HG03064 (cell line): ENCODE results near the gene SETD1B.
"Not testable (repeated sequence)": the region's sequence is repeated elsewhere in the genome, so short reads cannot be mapped to it uniquely, and the experiment has no call there.

Experiments used
- ATAC-seq: cut with Tn5 transposase; IDR thresholded peaks from one replicate; pipeline ENCODE4 v1.9.1; 2021; ENCODE audit warnings: low read depth; ENCODE audit not compliant: unreplicated experiment

Gene SETD1B

DNA sequence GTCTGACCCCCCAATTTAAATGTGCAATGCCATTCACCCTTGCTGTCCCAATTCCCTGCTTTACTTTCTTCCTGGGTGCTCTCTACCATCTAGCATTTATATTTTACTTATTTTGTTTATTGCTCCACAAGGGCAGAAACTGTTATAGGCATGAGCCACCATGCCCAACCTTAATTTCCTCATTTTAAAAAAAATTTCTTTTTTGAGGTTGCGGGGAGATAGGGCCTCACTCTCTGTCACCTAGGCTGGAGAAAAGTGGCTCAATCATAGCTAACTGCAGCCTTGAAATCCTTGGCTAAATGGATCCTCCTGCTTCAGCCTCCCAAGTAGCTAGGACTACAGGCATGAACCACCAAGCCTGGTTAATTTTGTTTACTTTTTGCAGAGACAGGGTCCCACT, 41.9 kb downstream of the SETD1B start:
- ATAC-seq, result no peak

DNA sequence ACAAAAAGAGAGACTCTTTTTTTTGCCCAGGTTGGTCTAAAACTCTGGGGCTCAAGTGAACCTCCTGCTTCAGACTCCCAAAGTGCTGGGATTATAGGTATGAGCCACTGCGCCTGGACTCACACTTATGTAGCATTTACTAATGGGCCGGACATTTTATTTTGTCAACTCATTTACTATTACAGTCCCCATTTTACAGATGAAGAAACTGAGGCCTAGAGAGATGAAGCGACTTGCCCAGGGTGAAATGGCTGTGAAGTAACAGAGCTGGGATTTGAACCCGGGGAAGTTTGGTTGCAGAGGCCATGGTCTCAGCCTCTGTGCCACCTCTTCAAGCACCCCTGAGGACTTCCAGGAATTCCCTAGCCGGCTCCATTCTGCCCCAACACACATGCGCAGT, 45.4 kb downstream of the SETD1B start:
- no peak for ATAC-seq

DNA sequence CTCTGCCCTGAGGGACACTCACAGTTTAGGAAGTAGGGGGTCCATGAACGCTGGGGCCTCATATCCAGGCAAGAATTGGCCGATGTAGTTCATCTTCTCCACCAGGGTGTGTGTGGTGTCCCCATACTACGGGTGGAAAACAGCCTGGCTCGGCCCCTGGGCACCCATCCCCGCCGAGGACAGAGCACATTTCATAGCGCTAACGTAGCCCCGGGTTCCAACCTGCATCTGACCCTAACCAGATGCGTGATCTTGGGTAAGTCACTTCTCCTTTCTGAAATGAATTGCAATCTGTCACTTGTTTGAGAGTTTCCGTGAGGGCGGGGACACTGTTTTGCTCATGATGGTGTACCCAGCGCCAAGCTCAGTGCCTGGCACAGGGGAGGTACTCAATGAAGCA, 45.9 kb downstream of the SETD1B start:
- ATAC-seq, result no peak

DNA sequence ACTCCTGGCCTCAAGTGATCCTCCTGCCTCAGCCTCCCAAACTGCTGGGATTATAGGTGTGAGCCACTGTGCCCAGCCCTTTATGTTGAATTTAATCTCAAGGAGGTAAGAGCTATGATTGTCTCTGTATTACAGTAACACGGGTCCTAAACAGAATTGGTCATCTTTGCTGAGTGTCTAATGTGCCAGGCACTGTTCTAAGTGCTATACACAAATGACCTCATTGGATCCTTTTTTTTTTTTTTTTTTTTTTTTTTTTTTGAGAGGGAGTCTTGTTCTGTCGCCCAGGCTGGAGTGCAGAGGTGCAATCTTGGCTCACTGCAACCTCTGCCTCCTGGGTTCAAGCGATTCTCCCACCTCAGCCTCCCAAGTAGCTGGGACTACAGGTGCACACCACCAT, 48.6 kb downstream of the SETD1B start:
- ATAC-seq, result not testable (repeated sequence)

DNA sequence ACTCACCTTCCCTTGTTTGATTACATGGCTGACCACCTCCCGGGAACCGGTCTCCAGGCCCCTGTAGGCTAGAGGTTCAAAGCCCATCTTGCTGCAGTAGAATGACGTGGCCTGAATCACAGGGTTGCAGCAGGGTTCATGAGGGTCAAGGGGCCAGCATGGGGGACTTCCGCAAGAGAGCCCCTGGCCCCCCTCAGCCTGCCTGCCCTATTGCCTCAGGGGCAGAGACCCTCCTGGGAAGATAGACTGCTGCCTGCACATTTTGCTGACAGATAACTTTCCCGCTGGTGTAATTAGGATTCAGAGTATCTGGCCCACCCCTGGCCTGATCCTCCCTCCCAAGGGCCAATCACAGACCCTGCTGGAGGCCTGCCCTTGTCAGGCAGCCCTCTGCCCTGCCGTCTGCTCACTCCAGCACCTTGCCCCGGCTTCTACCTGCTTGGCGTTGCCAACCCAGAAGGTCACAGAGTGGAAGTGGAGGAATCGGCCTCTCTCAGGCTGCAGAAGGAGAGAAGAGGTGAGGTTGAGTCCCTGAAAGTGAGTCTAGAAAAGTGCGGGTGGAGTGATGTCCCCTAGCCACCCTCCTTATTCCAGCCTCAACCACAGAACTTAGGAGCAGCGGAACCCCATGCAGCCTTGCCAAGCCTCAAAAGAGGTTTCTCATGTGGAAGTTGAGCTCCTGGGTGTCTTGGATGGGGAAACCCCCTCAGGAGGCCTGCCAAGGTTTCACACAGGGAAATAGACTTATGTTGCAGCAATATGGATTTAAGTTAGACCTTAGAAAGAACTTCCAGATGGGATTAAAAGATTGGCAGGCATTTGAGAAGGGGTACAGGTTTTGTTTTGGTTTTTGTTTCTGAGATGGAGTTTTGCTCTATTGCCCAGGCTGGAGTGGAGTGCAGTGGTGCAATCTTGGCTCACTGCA, 53.8 kb downstream of the SETD1B start:
- no peak for ATAC-seq

DNA sequence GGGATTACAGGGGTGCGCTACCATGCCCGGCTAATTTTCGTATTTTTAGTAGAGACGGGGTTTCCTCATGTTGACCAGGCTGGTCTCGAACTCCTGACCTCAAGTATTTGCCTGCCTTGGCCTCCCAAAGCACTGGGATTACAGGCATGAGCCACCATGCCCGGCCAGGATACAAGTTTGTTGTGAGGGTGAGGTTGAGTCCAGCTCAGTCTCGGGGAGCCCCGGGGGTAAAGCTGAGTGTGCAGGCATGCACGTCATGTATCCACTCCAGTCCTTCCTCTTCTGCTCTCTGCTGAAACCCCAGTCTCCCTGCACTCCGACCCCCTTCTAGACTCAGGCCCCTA, 54.5 kb downstream of the SETD1B start:
- no peak for ATAC-seq

DNA sequence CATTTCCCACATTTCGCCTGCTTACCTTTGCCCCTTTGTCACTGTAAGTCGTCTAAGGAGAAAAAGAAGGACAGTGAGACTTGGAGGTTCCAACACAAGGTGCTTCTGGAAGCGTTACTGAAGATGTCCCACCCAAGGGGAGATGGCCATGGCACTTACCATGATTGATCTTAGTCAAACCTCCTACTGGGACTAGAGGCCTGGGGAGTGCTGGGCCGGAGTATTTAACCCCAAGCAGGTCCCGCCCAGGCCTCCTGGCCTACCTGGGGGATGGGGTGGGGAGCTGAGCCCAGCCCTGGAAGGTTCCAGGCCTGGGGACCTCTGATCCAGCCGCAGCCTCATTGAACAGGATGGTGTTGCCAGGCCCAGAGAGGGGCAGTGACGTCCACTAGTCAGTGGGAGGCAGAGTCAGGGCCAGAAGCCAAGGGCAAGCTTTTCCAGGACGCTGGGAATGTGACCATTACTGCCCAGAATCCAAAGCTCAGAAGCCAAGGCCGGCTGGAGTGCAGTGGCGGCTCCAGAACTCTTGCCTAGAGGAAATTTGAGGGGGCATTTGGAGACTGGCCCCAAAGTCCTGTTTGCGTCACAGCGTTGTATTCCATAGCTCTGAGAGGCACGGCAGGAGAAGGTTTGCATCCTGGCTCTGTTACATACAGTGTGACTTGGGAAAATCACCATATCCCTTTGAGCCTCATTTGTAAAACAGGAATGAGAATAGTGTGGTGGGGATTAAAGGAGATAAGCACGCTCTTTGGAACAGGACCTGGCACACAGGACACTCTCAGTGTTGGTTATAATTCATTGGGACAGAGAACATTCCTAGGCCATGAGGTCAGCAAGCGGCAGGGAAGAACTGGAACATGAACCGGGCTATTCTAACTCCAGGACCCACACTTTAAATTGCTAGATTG, 55.1 kb downstream of the SETD1B start, which contains the start of gene HPD:
TSS of gene HPD (minus strand) at position 198 of the 911 bp plus-strand sequence. CDS start at position 162, 36 bp downstream.
- ATAC-seq, result no peak

DNA sequence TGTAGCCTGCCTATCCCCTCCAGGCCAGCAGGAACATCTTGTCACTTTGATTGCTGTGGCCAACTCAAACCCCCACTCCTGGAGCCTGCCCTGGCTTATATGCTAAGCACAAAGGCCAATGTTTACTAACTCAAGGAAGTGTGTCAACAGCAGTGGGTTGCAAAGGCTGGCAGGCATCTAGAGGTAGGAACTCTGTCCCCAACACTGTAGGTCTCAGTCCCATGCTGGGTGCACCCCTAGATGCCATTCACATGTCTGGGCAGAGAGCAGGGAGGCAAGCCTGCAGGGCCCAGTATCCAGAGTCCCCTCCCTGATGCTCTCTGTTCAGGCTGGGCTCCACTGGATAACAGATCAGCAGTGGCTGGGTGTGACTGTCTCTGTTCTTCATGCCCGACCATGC, 56.4 kb downstream of the SETD1B start:
- no peak for ATAC-seq

DNA sequence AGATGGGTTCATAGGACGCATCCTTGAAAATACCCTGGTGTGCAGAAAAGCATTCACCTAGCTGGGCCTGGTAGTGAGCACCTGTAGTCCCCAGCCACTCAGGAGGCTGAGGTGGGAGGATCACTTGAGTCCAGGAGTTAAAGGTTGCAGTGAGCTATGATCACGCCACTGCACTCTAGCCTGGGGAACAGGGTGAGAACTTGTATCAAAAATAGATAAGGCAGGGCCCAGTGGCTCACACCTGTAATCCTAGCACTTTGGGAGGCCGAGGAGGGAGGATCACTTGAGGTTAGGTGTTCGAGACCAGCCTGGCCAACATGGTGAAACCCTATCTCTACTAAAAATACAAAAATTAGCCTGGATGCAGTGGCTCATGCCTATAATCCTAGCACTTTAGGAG, 56.9 kb downstream of the SETD1B start:
- not testable (repeated sequence) for ATAC-seq

DNA sequence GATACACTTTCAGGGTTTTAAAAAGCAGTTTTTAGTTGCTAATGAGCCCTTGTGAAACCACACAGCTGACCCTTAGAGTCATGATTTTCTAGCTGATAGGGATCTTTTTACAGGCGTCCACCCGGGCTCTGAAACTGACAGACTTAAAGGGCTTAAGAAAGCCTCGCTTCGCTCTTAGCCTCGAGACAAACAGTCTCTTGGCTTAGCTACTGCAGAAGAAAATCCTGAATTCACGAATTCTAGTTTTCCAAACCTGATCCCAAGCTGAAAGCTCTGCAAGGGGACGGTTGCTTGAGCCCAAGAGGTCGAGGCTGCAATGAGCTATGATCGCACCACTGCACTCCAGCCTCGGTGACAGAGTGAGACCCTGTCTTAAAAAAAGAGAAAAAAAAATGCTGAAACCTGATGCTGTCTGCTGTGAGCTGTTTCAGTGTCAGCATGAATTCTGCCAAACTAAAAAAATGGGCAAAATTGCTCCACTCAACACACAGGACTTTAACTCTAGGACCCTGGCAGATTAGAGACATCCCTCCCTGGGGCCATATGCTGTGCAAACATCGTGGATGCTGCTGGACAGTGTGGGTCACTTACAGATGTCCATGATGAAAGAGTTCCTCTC, 57.9 kb downstream of the SETD1B start:
- ATAC-seq, result no peak

DNA sequence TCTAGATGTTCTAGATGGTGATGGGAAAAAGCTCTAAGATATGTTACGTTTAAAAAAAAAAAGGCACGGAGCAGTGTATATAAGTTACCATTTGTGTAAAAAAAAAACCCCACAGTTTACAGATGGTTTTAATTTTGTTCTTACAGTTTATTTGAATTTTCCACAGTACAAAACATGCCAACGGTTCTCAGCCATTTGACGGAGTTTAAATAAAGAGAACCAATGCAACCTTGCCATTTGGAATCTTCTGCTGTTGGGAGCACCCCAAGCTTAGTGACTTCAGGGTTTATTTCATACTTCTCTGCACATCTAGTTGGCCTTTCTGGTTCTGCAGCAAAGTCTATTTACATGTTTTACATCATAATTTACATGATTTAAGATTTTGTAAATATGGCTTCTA, 62.5 kb downstream of the SETD1B start:
- ATAC-seq, result no peak

DNA sequence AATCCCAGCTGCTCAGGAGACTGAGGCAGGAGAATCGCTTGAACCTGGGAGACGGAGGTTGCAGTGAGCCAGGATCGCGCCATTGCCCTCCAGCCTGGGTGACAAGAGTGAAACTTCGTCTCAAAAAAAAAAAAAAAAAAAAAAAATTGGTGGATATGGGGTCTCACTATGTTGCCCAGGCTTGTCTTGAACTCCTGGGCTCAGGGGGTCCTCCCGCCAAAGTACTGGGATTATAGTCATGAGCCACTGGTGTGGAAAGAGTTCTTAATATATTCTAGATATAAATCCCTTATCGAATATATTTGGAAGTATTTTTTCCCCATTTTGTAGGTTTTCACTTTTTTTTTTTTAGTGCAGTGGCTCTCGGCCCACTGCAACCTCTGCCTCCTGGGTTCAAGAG, 65.4 kb downstream of the SETD1B start:
- ATAC-seq, result not testable (repeated sequence)

DNA sequence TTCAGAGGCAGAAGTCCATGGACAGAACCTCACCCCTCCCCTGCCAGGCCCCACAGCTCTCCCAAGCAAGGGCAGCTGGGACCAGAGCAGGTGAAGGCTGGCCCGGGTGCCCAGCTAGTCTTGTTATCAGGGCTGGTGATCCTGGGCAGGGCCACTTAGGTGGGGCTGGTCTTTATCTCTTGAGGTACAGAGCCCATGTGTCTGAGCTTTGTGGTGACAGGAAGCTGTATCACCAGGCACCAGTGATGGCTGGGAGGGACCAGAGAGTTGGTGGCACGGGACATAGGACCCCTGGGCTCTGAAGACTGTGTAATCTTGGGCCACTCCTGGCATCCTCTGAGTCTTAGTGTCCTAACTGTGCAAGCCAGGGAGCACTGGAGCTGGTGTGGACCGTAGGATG, 67.7 kb downstream of the SETD1B start:
- ATAC-seq, result no peak

DNA sequence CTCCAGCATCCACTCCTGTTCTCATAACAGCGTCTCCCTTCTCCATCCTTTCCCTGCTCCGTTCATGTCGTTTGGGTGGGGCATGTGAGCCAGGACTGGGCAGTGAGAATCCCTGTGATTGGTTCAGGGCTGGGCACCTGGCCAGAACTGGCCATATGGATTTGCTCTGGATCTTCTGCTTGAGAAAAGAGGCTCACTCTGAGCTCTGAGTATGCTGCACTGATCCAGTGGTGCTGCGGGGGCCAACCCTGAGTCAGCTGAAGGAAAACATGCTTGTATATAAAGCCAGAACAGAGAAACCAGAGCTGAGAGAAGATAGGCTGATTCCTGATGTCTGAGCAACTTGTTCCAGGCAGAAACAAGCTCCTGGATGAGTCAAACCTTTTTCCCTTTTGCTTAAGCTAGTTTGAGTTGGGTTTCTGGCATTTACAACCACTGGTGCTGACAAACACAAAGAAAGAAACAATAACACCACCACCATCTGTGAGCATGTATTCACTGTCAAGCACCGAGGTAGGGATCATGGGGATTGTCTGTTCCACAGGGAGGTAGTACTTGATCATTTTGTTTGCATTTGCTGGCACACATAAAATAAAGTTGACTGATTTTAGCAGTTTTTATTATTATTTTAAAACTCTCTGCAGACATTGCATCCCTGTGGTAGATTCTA, 68.9 kb downstream of the SETD1B start:
- no peak for ATAC-seq

DNA sequence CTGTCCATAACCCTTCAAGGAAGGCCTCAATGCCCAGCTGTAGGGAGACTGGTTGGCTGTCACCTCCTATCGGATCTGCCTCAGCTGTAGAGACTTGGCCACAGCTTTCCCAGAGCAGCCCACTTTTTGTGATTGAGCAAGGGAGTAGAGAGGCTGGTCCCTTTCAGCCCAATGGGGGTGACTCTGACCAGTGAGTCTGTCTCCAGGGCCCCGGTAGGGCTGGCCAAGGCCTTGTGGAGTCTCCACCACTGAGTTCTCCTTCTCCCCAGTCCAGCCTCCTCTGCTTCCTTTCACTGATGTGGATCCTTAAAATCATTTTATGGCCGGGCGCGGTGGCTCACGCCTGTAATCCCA, 69.4 kb downstream of the SETD1B start:
- ATAC-seq, result no peak

DNA sequence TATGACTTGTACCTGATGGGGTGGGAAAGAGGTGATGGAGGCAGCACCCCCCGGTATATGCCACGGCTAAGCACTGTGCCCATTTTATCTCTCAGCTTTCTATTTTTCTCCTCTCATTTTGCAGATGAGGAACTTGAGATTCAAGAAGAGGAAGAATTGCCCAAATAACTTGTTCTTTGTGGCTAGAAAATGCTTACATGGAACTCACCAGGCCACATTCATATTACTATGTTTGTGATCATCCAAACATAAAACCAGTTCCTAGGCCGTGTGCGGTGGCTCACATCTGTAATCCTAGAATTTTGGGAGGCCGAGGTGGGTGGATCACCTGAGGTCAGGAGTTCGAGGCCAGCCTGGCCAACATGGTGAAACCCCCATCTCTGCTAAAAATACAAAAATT, 70.3 kb downstream of the SETD1B start:
- ATAC-seq, result no peak

DNA sequence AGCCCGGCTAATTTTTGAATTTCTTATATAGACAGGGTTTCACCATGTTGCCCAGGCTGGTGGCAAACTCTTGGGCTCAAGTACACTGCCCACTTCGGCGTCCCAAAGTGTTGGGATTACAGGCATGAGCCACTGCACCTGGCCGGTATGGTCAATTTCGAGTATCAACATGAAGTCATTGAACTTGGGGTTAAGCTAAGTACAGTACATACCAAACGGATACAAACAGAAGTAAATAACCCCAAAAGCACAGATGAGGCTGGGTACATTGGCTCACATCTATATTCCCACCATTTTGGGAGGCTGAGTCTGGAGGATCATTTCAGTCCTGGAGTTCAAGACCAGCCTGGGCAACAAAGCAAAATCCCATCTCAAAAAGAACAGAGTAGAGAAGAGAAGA, 71.8 kb downstream of the SETD1B start:
- no peak for ATAC-seq

DNA sequence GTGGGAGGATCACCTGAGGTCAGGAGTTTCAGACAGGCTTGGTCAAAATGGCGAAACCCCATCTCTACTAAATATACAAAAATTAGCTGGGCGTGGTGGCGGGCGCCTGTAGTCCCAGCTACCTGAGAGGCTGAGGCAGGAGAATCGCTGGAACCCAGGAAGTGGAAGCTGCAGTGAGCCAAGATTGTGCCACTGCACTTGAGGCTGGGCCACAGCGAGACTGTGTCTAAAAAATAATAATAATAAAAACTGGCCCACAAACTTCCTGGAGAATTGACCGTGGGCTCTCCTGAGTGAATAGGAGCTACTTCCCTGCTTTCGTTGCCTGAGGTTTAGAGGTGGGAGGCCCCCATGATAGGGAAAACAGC, 72.3 kb downstream of the SETD1B start:
- not testable (repeated sequence) for ATAC-seq
